ENCODE results near the gene SFTPD. TPM values are rescaled to one million over a fixed set of nuclear protein-coding genes. Genes with fewer than 3 reads are reported as not detected.

SFTPD gene
- total RNA-seq, 1 experiment from 2014 or later, result not detected

GRCh38 chr10:79928028-79928583 lies 20.8 kb downstream of the SFTPD start:
- Histone ChIP-seq H3K27ac (ENCODE audit: low read depth, low read length, poor library complexity, severe bottlenecking) (no peak overlapping the region), H3K4me3 (ENCODE audit: low read depth, low read length, poor library complexity, severe bottlenecking) (no peak overlapping the region), H3K4me1 (ENCODE audit: insufficient read depth, low read length, poor library complexity, severe bottlenecking) (no peaks in the 10 kb centered on the region), H3K27me3 (replicated peaks; ENCODE audit: insufficient read depth, low read depth, low read length, poor library complexity) (peaks cover 14% of the 10 kb centered on the region), H3K36me3 (ENCODE audit: insufficient read depth, low read length, poor library complexity, severe bottlenecking) (no peaks in the 10 kb centered on the region), H3K9me3 (ENCODE audit: low read depth, low read length, poor library complexity, severe bottlenecking) (no peaks in the 10 kb centered on the region)
- ChIA-PET CTCF (no interaction called here), POLR2A (ENCODE audit: low non-redundant PET) (no interaction called here)
- intact Hi-C loops (cut with micrococcal nuclease; ENCODE audit: unreplicated experiment), result no loop called here
- no TSS peak for BruUV-seq (replicated peaks)
- TF ChIP-seq EZH2 (IDR thresholded peaks at IDR 0.05; ENCODE audit: borderline replicate concordance, low read depth, low read length, poor library complexity, severe bottlenecking), result no peak
- no peak for TF ChIP-seq CTCF (conservative IDR thresholded peaks at IDR 0.05; ENCODE audit: low read depth, low read length)
- no peak for DNase-seq (ENCODE audit: low spot score)

- H3K36me3 ChIP-seq (ENCODE audit: insufficient read depth, low read length, poor library complexity, severe bottlenecking), result no peaks in the 10 kb centered on the region
- POLR2A ChIA-PET (ENCODE audit: low non-redundant PET), result no interaction called here
- TF ChIP-seq EZH2 (IDR thresholded peaks at IDR 0.05; ENCODE audit: borderline replicate concordance, low read depth, low read length, poor library complexity, severe bottlenecking), result no peak
- no peak for TF ChIP-seq CTCF (conservative IDR thresholded peaks at IDR 0.05; ENCODE audit: low read depth, low read length)
- CTCF ChIA-PET, result no interaction called here
- H3K27me3 ChIP-seq (replicated peaks; ENCODE audit: insufficient read depth, low read depth, low read length, poor library complexity), result peaks cover 14% of the 10 kb centered on the region
- H3K27ac ChIP-seq (ENCODE audit: low read depth, low read length, poor library complexity, severe bottlenecking), result no peak overlapping the region
- no TSS peak for BruUV-seq (replicated peaks)
- DNase-seq (ENCODE audit: low spot score), result no peak
- intact Hi-C loops (cut with micrococcal nuclease; ENCODE audit: unreplicated experiment), result no loop called here
- H3K4me3 ChIP-seq (ENCODE audit: low read depth, low read length, poor library complexity, severe bottlenecking), result no peak overlapping the region
- H3K9me3 ChIP-seq (ENCODE audit: low read depth, low read length, poor library complexity, severe bottlenecking), result no peaks in the 10 kb centered on the region
- H3K4me1 ChIP-seq (ENCODE audit: insufficient read depth, low read length, poor library complexity, severe bottlenecking), result no peaks in the 10 kb centered on the region
Observed at GRCh38 chr10:79927111-79927828, 21.6 kb downstream of the SFTPD start.

GRCh38 chr10:79926037-79926436 lies 22.9 kb downstream of the SFTPD start:
- intact Hi-C loops (cut with micrococcal nuclease; ENCODE audit: unreplicated experiment), result no loop called here

More at GRCh38 chr10:79926037-79926436, 22.9 kb downstream of the SFTPD start:
- H3K4me3 ChIP-seq (ENCODE audit: low read depth, low read length, poor library complexity, severe bottlenecking), result no peak overlapping the region
- no peaks in the 10 kb centered on the region for H3K4me1 ChIP-seq (ENCODE audit: insufficient read depth, low read length, poor library complexity, severe bottlenecking)
- TF ChIP-seq EZH2 (IDR thresholded peaks at IDR 0.05; ENCODE audit: borderline replicate concordance, low read depth, low read length, poor library complexity, severe bottlenecking) (no peak), CTCF (conservative IDR thresholded peaks at IDR 0.05; ENCODE audit: low read depth, low read length) (no peak)
- DNase-seq (ENCODE audit: low spot score), result no peak
- H3K27ac ChIP-seq (ENCODE audit: low read depth, low read length, poor library complexity, severe bottlenecking), result no peak overlapping the region
- BruUV-seq (replicated peaks), result no TSS peak
- no peaks in the 10 kb centered on the region for H3K9me3 ChIP-seq (ENCODE audit: low read depth, low read length, poor library complexity, severe bottlenecking)
- ChIA-PET POLR2A (ENCODE audit: low non-redundant PET) (no interaction called here), CTCF (no interaction called here)
- H3K36me3 ChIP-seq (ENCODE audit: insufficient read depth, low read length, poor library complexity, severe bottlenecking), result no peaks in the 10 kb centered on the region
- H3K27me3 ChIP-seq (replicated peaks; ENCODE audit: insufficient read depth, low read depth, low read length, poor library complexity), result peaks cover 11% of the 10 kb centered on the region

All from A673 (cell line).